ENCODE data around the gene PROK1.
"Not testable (repeated sequence)": the region's sequence is repeated elsewhere in the genome, so short reads cannot be mapped to it uniquely, and the experiment has no call there.

Gene PROK1

DNA sequence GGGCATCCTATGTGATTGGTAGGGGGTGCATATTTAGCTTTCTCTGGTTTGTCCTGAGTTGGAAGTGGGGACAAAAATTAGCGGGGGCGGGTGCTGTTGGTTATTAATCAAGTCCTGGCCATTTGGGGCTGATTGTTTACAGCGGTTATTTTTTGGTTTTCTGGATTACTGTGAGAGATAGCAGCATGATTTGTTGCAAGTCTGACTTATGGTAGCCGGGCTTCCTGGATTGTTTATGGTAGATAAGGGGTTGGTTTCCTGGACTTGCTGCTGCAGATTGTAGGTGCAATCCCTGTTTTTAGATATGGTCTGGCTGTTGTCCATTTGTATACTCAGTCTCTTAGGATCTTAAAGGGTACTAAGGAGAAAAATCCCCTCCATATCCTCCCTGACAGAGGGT lies 12.1 kb upstream of the PROK1 start:
- H3K4me3 ChIP-seq (replicated peaks; ENCODE audit: low read depth, low read length) = no peak overlapping the region
- no peaks in the 10 kb centered on the region for H3K36me3 ChIP-seq (ENCODE audit: control insufficient read depth, insufficient read depth, low read length)
- TF ChIP-seq, protein P1, sequence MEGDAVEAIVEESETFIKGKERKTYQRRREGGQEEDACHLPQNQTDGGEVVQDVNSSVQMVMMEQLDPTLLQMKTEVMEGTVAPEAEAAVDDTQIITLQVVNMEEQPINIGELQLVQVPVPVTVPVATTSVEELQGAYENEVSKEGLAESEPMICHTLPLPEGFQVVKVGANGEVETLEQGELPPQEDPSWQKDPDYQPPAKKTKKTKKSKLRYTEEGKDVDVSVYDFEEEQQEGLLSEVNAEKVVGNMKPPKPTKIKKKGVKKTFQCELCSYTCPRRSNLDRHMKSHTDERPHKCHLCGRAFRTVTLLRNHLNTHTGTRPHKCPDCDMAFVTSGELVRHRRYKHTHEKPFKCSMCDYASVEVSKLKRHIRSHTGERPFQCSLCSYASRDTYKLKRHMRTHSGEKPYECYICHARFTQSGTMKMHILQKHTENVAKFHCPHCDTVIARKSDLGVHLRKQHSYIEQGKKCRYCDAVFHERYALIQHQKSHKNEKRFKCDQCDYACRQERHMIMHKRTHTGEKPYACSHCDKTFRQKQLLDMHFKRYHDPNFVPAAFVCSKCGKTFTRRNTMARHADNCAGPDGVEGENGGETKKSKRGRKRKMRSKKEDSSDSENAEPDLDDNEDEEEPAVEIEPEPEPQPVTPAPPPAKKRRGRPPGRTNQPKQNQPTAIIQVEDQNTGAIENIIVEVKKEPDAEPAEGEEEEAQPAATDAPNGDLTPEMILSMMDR (IDR thresholded peaks at IDR 0.05; ENCODE audit: insufficient read depth, low read length, poor library complexity, severe bottlenecking) = no peak
- no peak for DNase-seq (ENCODE audit: extremely low read depth, insufficient read length)
- H3K27me3 ChIP-seq (replicated peaks; ENCODE audit: control insufficient read depth, insufficient read depth, low read length) = no peaks in the 10 kb centered on the region

DNA sequence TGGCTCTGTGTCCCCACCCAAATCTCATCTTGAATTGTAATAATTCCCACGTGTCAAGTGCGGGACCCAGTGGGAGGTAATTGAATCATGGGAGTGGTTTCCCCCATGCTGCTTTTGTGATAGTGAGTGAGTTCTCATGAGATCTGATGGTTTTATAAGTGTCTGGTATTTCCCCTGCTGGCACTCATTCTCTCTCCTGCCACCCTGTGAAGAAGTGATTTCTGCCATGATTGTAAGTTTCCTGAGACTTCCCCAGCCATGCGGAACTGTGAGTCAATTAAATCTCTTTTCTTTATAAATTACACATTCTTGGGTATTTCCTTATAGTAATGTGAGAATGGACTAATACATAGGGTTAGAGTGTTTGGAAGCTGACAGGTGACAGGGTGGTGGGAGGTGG lies 11.1 kb upstream of the PROK1 start:
- H3K27me3 ChIP-seq (replicated peaks; ENCODE audit: control insufficient read depth, insufficient read depth, low read length); DNase-seq (ENCODE audit: extremely low read depth, insufficient read length); H3K4me3 ChIP-seq (replicated peaks; ENCODE audit: low read depth, low read length); H3K36me3 ChIP-seq (ENCODE audit: control insufficient read depth, insufficient read depth, low read length): not testable (repeated sequence)

DNA sequence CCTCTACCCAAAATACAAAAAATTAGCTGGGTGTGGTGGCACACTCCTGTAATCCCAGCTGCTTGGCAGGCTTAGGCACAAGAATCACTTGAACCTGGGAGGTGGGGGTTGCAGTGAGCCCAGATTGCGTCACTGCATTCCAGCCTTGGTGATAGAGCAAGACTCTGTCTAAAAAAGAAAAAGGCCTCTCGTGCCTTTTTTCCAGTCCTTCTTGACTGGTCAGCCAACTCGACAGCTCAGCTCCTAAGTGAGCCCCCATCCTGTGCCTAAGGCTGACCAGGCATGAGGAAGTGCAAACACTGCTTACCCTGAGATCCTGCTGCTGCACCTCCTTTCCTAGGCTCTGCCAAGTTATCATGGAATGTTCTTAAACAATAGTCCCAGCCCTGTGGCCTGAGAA lies 10.1 kb upstream of the PROK1 start:
- Histone ChIP-seq H3K4me3 (replicated peaks; ENCODE audit: low read depth, low read length) (no peak overlapping the region), H3K36me3 (ENCODE audit: control insufficient read depth, insufficient read depth, low read length) (no peaks in the 10 kb centered on the region), H3K27me3 (replicated peaks; ENCODE audit: control insufficient read depth, insufficient read depth, low read length) (no peaks in the 10 kb centered on the region; the same call in 1 of the 2 replicates)
- no peak for DNase-seq (ENCODE audit: extremely low read depth, insufficient read length)
- TF ChIP-seq, protein P1 (IDR thresholded peaks at IDR 0.05; ENCODE audit: insufficient read depth, low read length, poor library complexity, severe bottlenecking) = no peak

DNA sequence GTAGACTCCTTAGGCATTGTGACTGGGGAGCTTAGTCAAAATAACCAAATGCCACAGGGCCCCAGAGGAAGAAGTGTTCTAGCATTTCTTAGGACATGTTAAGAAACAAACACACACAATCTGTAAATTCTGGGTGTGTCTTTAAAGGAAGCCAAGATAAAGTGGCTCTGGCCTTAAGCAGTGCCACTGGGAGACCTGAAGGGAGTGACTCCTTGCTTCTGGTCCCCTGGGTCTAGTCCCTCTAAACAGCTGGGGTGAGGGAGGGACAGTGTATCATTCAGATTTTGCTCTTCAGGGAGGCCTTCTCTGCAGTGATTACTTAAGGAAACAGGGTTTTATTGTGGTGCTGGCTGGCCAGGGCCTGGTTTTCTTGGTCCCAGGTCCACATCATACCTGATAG lies 9.1 kb upstream of the PROK1 start:
- Histone ChIP-seq H3K27me3 (replicated peaks; ENCODE audit: control insufficient read depth, insufficient read depth, low read length) (no peaks in the 10 kb centered on the region; the same call in 1 of the 2 replicates), H3K36me3 (ENCODE audit: control insufficient read depth, insufficient read depth, low read length) (no peaks in the 10 kb centered on the region), H3K4me3 (replicated peaks; ENCODE audit: low read depth, low read length) (no peak overlapping the region)
- TF ChIP-seq, protein P1 (IDR thresholded peaks at IDR 0.05; ENCODE audit: insufficient read depth, low read length, poor library complexity, severe bottlenecking) = no peak
- DNase-seq (ENCODE audit: extremely low read depth, insufficient read length) = no peak

DNA sequence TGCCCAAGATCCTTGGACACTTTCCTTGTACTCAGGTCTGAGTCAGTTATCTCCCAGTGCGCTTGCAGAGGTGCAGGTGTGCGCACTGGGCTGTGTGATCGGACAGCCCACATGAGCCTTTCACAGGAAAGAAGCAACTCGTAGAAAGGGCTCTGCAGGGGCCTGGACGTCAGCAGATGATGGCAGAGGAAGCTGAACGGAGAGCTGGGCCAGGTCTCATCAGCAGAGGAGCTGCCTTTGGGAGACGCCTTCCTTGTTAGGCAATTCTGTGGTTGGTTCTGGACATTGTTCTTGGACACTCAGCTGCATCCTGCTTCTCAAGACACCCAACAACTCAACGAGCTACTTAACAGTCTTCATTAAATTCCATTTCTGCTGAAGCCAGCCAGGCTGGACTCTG lies 7.5 kb upstream of the PROK1 start:
- no peak for DNase-seq (ENCODE audit: extremely low read depth, insufficient read length)
- TF ChIP-seq, protein P1 (IDR thresholded peaks at IDR 0.05; ENCODE audit: insufficient read depth, low read length, poor library complexity, severe bottlenecking) = no peak
- no peak overlapping the region for H3K4me3 ChIP-seq (replicated peaks; ENCODE audit: low read depth, low read length)
- H3K27me3 ChIP-seq (replicated peaks; ENCODE audit: control insufficient read depth, insufficient read depth, low read length) = no peaks in the 10 kb centered on the region; the same call in none of the 2 replicates
- H3K36me3 ChIP-seq (ENCODE audit: control insufficient read depth, insufficient read depth, low read length) = no peaks in the 10 kb centered on the region

DNA sequence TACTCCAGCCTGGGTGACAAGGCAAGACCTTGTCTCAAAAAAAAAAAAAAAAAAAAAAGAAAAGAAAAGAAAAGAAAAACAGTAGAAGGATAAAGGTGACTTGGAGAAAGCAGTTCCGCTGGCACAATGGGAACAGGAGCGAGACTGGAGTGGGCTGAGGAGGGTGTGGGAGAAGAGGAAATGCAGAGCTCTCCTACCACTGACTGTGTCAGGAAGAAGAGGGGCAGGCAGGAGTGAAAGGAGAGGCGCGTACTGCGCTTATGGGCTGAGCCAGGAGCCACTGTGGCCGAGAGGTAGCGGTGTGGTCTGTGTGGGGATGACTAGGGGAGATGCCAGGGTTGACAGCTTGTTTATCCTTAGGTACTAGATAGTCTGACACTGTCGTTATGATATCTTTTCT lies 6.4 kb upstream of the PROK1 start:
- TF ChIP-seq, protein P1 (IDR thresholded peaks at IDR 0.05; ENCODE audit: insufficient read depth, low read length, poor library complexity, severe bottlenecking) = no peak
- DNase-seq (ENCODE audit: extremely low read depth, insufficient read length) = no peak
- Histone ChIP-seq H3K36me3 (ENCODE audit: control insufficient read depth, insufficient read depth, low read length) (no peaks in the 10 kb centered on the region), H3K4me3 (replicated peaks; ENCODE audit: low read depth, low read length) (no peak overlapping the region), H3K27me3 (replicated peaks; ENCODE audit: control insufficient read depth, insufficient read depth, low read length) (no peaks in the 10 kb centered on the region; the same call in none of the 2 replicates)
